ENCODE measurements around the gene DGKI. TPM values are rescaled to one million over a fixed set of nuclear protein-coding genes. Genes with fewer than 3 reads are reported as not detected.

Gene DGKI
- total RNA-seq, 1 experiment from 2014 or later: 0.55 TPM

- no peak overlapping the region for H3K18ac ChIP-seq (ENCODE audit: insufficient read length, low read depth, low read length)
Observed at GRCh38 chr7:137743021-137743420, 103.8 kb downstream of the DGKI start.

More at GRCh38 chr7:137743021-137743420, 103.8 kb downstream of the DGKI start:
- peaks cover 3 to 28% (median 16%) of the 10 kb centered on the region in 3 experiments; a peak in 6 of 7 replicates for H3K36me3 Mint-ChIP-seq (ENCODE audit: insufficient read depth in 1 of 3, low read depth in 3 of 3)
- no peak overlapping the region for H4K91ac ChIP-seq (ENCODE audit: insufficient read length, low read depth, low read length)
- H3K27me3 Mint-ChIP-seq (ENCODE audit: low read depth): no peaks in the 10 kb centered on the region
- TF ChIP-seq CTCF (conservative IDR thresholded peaks at IDR 0.05): no peak
- H3K23ac ChIP-seq (ENCODE audit: insufficient read length, low read depth, low read length): no peak overlapping the region
- H3K4me1 Mint-ChIP-seq: peaks cover 36 to 43% of the 10 kb centered on the region in 2 experiments
- H3K79me1 ChIP-seq (ENCODE audit: insufficient read depth, low read depth, low read length, poor library complexity, severe bottlenecking): no peaks in the 10 kb centered on the region
- H3K9me3 Mint-ChIP-seq: peaks cover 15% of the 10 kb centered on the region in 2 experiments; a peak in 4 of 5 replicates
- no peak overlapping the region for H3T11ph ChIP-seq (ENCODE audit: low read length)
- no peak overlapping the region for H3K4me3 Mint-ChIP-seq
- no peak overlapping the region for H2BK20ac ChIP-seq (ENCODE audit: low read depth, low read length, poor library complexity, severe bottlenecking)
- H3K4ac ChIP-seq (ENCODE audit: low read depth, low read length): no peak overlapping the region
- H3K4me1 ChIP-seq (ENCODE audit: insufficient read depth, low read length): peaks cover 9% of the 10 kb centered on the region
- H2AFZ ChIP-seq (ENCODE audit: low read length): no peak overlapping the region
- no peak overlapping the region for H2AK5ac ChIP-seq (ENCODE audit: insufficient read length, low read length)
- no peaks in the 10 kb centered on the region for H4K20me1 ChIP-seq (ENCODE audit: control insufficient read depth, insufficient read depth, insufficient read length)
- H3K27ac ChIP-seq (ENCODE audit: insufficient read length, low read depth, low read length): no peak overlapping the region
- no peak overlapping the region for H3K14ac ChIP-seq (ENCODE audit: insufficient read depth, low read length)
- no peak overlapping the region for H2BK120ac ChIP-seq (ENCODE audit: low read depth, low read length, poor library complexity, severe bottlenecking)
- no peaks in the 10 kb centered on the region for H3K23me2 ChIP-seq (ENCODE audit: insufficient read length, low read depth, low read length, poor library complexity, severe bottlenecking)
- no peak overlapping the region for H3K56ac ChIP-seq (ENCODE audit: insufficient read length, low read depth, low read length)
- H3K27ac Mint-ChIP-seq: no peak overlapping the region
- H3K27me3 ChIP-seq (ENCODE audit: insufficient read depth, low read length): no peaks in the 10 kb centered on the region
- no peaks in the 10 kb centered on the region for H3K79me2 ChIP-seq (ENCODE audit: insufficient read depth, low read length)
- H2BK12ac ChIP-seq (ENCODE audit: insufficient read length, low read depth, low read length): no peak overlapping the region
- no peak overlapping the region for H4K8ac ChIP-seq (replicated peaks; ENCODE audit: insufficient read length, low read depth, low read length)
- WGBS (ENCODE audit: extremely low coverage, insufficient read length, low lambda C conversion rate): no CpG with 5 or more reads among the region's 2 CpGs
- H2BK15ac ChIP-seq (ENCODE audit: low read depth, low read length): no peak overlapping the region
- no peak overlapping the region for H4K5ac ChIP-seq (ENCODE audit: insufficient read length, low read depth, low read length)
- no peaks in the 10 kb centered on the region for H3K9me3 ChIP-seq (ENCODE audit: control insufficient read depth, low read depth, low read length)
- no peak overlapping the region for H3K4me2 ChIP-seq (ENCODE audit: insufficient read depth, insufficient read length, low read length)
- no peak for DNase-seq
- no peak overlapping the region for H3K9ac ChIP-seq (ENCODE audit: extremely low read depth, insufficient read length, low read length)
- no peak overlapping the region for H2BK5ac ChIP-seq (ENCODE audit: insufficient read length, low read length)
